Activated naive CD8-positive, alpha-beta T cell treated with anti-CD3 and anti-CD28 coated beads, Interleukin-2, amount 50 U/mL, for 24 hours (primary cell): ENCODE data around the gene TGFBR2.
A peak's percentile ranks its signal among the peaks of the same experiment; 100 is the strongest.

Source experiments
- ATAC-seq: fragments of 150-1000 bp; cut with Tn5 transposase; one replicate; pipeline ENCODE4 v1.10.0; 2021
- DNase-seq: peaks from one replicate; pipeline ENCODE4 v3.0.0; 2021
- H3K27ac Mint-ChIP-seq: one replicate; pipeline ENCODE4 v1.8.0; 2021; ENCODE audit warnings: mild to moderate bottlenecking, mixed read lengths
- H3K27me3 Mint-ChIP-seq: one replicate; pipeline ENCODE4 v1.8.0; 2021; ENCODE audit warnings: mixed read lengths
- H3K36me3 Mint-ChIP-seq: one replicate; pipeline ENCODE4 v1.8.0; 2021; ENCODE audit warnings: low read depth, mixed read lengths
- H3K4me1 Mint-ChIP-seq: one replicate; pipeline ENCODE4 v1.8.0; 2021; ENCODE audit warnings: mixed read lengths
- H3K4me3 Mint-ChIP-seq: one replicate; pipeline ENCODE4 v1.8.0; 2021; ENCODE audit warnings: mild to moderate bottlenecking, moderate library complexity, mixed read lengths
- H3K9me3 Mint-ChIP-seq: one replicate; pipeline ENCODE4 v1.8.0; 2021; ENCODE audit warnings: mixed read lengths

Gene TGFBR2

GRCh38 chr3:30741889-30742288 is 135.5 kb downstream of the TGFBR2 start:
- no peaks in the 10 kb centered on the region for H3K36me3 Mint-ChIP-seq
- DNase-seq (no peak), ATAC-seq (no peak)
- H3K4me1 Mint-ChIP-seq: peaks cover 35% of the 10 kb centered on the region
- no peaks in the 10 kb centered on the region for H3K27me3 Mint-ChIP-seq
- no peak overlapping the region for H3K4me3 Mint-ChIP-seq
- no peaks in the 10 kb centered on the region for H3K9me3 Mint-ChIP-seq
- H3K27ac Mint-ChIP-seq: no peak overlapping the region

GRCh38 chr3:30742796-30743619 is 136.6 kb downstream of the TGFBR2 start:
- H3K4me3 Mint-ChIP-seq: peak overlapping the region; percentile 19

More at GRCh38 chr3:30742796-30743619, 136.6 kb downstream of the TGFBR2 start:
- Mint-ChIP-seq H3K36me3 (no peaks in the 10 kb centered on the region), H3K27ac (peak overlapping the region; percentile 41), H3K27me3 (no peaks in the 10 kb centered on the region), H3K4me1 (peaks cover 34% of the 10 kb centered on the region), H3K9me3 (no peaks in the 10 kb centered on the region)
- ATAC-seq (no peak), DNase-seq (no peak)
